ENCODE data around the gene FMN2. TPM values are rescaled to one million over a fixed set of nuclear protein-coding genes. Genes with fewer than 3 reads are reported as not detected.

Gene FMN2
- total and polyA plus RNA-seq, 9 donors = 0.60 to 10.1 (median 2.5) TPM

GRCh38 chr1:240500647-240501046, 409.0 kb downstream of the FMN2 start:
- no peak for DNase-seq
- H3K4me1 ChIP-seq (ENCODE audit: insufficient read depth) = no peaks in the 10 kb centered on the region
- H3K9me3 ChIP-seq = no peaks in the 10 kb centered on the region
- H3K4me3 ChIP-seq = no peak overlapping the region
- H3K27me3 ChIP-seq = no peaks in the 10 kb centered on the region
- 91 to 96% (median 91%) methylated on average over 4 of the region's 4 CpGs for WGBS, 3 donors
- H3K27ac ChIP-seq = no peak overlapping the region
- intact Hi-C loops (cut with DNase I) = no loop called here
- TF ChIP-seq CTCF (IDR thresholded peaks at IDR 0.05) = no peak
- no peak for TF ChIP-seq EP300 (IDR thresholded peaks at IDR 0.05)
- TF ChIP-seq POLR2A (IDR thresholded peaks at IDR 0.05) = no peak
- no peaks in the 10 kb centered on the region for H3K36me3 ChIP-seq

GRCh38 chr1:240501115-240501514, 409.4 kb downstream of the FMN2 start:
- no peak for DNase-seq
- no peaks in the 10 kb centered on the region for H3K36me3 ChIP-seq
- no peaks in the 10 kb centered on the region for H3K27me3 ChIP-seq
- H3K4me1 ChIP-seq (ENCODE audit: insufficient read depth) = no peaks in the 10 kb centered on the region
- no peaks in the 10 kb centered on the region for H3K9me3 ChIP-seq
- no peak overlapping the region for H3K4me3 ChIP-seq
- TF ChIP-seq CTCF (IDR thresholded peaks at IDR 0.05) (no peak), POLR2A (IDR thresholded peaks at IDR 0.05) (no peak), EP300 (IDR thresholded peaks at IDR 0.05) (no peak)
- no peak overlapping the region for H3K27ac ChIP-seq
- 60 to 71% (median 61%) methylated on average over 2 of the region's 2 CpGs for WGBS, 3 donors
- intact Hi-C loops (cut with DNase I) = no loop called here

GRCh38 chr1:240503036-240503435, 411.4 kb downstream of the FMN2 start:
- no peak for DNase-seq
- TF ChIP-seq POLR2A (IDR thresholded peaks at IDR 0.05) (no peak), EP300 (IDR thresholded peaks at IDR 0.05) (no peak), CTCF (IDR thresholded peaks at IDR 0.05) (no peak)
- Histone ChIP-seq H3K4me1 (ENCODE audit: insufficient read depth) (no peaks in the 10 kb centered on the region), H3K27ac (no peak overlapping the region), H3K36me3 (no peaks in the 10 kb centered on the region), H3K27me3 (no peaks in the 10 kb centered on the region), H3K9me3 (no peaks in the 10 kb centered on the region), H3K4me3 (no peak overlapping the region)
- WGBS, 3 donors = 70 to 75% (median 73%) methylated on average over 4 of the region's 4 CpGs
- intact Hi-C loops (cut with DNase I) = no loop called here

- H3K36me3 ChIP-seq = no peaks in the 10 kb centered on the region
- no peak overlapping the region for H3K4me3 ChIP-seq
- TF ChIP-seq POLR2A (IDR thresholded peaks at IDR 0.05) (no peak), CTCF (IDR thresholded peaks at IDR 0.05) (no peak), EP300 (IDR thresholded peaks at IDR 0.05) (no peak)
- no peaks in the 10 kb centered on the region for H3K9me3 ChIP-seq
- no peak overlapping the region for H3K27ac ChIP-seq
- 30 to 85% (median 45%) methylated on average over 1 of the region's 1 CpG for WGBS, 3 donors
- intact Hi-C loops (cut with DNase I) = no loop called here
- DNase-seq = no peak
- no peaks in the 10 kb centered on the region for H3K27me3 ChIP-seq
- H3K4me1 ChIP-seq (ENCODE audit: insufficient read depth) = no peaks in the 10 kb centered on the region
These were observed 411.9 kb downstream of the FMN2 start for GRCh38 chr1:240503558-240503957.

GRCh38 chr1:240506176-240506575, 414.5 kb downstream of the FMN2 start:
- no peaks in the 10 kb centered on the region for H3K27me3 ChIP-seq
- no peak overlapping the region for H3K4me3 ChIP-seq
- no peak for DNase-seq
- no peaks in the 10 kb centered on the region for H3K36me3 ChIP-seq
- H3K9me3 ChIP-seq = no peaks in the 10 kb centered on the region
- WGBS, 3 donors = 83 to 87% (median 84%) methylated on average over 4 of the region's 4 CpGs
- intact Hi-C loops (cut with DNase I) = no loop called here
- H3K27ac ChIP-seq = no peak overlapping the region
- TF ChIP-seq EP300 (IDR thresholded peaks at IDR 0.05) (no peak), CTCF (IDR thresholded peaks at IDR 0.05) (no peak), POLR2A (IDR thresholded peaks at IDR 0.05) (no peak)
- H3K4me1 ChIP-seq (ENCODE audit: insufficient read depth) = no peaks in the 10 kb centered on the region
